GM12874 (cell line): ENCODE data around the gene PTPRB.

Experiments used
- CTCF ChIP-seq: IDR thresholded peaks from 2 replicates; pipeline ENCODE4 v1.5.1; 2011; ENCODE audit warnings: low read depth, mild to moderate bottlenecking, control low read depth, low read length, moderate library complexity; ENCODE audit not compliant: insufficient read depth

Gene PTPRB

DNA sequence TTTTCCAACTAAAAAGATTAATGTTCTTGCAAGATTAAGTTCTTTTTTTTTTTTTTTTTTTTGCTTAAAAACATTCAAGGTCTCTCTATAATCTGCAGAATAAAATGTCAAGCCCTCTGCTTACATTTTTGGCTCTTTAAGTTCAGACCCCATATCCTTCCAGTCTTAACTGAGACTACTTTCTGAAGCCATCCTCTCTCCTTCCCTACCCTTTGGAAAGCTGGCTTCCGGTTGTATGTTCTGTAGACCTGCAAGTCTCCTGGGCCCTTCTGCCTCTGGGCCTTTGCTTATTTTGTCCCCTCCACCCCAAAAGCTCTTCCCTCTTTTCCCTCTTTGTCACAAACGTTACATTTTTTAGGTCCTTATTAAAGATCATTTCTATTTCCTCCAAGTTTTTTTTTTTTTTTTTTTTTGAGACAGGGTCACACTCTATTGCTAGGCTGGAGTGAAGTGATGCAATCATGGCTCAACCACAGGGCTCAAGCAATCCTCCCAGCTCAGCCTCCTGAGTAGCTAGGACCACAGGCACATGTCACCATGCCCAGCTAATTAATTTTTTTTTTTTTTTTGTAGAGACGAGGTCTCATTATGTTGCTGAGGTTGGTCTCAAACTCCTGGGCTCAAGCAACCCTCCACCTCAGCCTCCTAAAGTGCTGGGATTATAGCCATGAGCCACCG is 46.5 kb downstream of the PTPRB start:
- TF ChIP-seq CTCF, result no peak

DNA sequence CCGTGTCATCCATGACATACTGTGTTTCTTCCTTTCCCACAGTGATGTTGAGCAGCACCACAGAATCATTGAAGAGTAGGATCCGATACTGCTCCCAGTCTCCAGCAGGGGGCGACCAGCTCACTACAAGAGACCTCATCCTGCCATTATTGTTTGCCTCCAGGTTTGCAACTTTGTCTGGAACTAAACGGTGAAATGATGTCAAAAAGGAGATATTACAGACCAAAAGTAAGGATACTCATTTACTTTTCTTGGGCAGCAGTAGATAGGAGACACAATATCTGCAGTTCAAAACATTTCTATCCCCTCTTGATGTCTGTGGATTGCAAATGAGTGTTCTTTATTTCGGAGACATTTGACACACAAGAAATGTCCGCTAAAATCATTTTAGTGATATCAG is 47.2 kb downstream of the PTPRB start:
- TF ChIP-seq CTCF, result peak; percentile 83

GRCh38 chr12:70584332-70584731 is 52.9 kb downstream of the PTPRB start:
- no peak for TF ChIP-seq CTCF

- no peak for TF ChIP-seq CTCF
Measured at GRCh38 chr12:70583251-70583650, 54.0 kb downstream of the PTPRB start.

GRCh38 chr12:70581208-70581607 is 56.0 kb downstream of the PTPRB start:
- TF ChIP-seq CTCF, result no peak

DNA sequence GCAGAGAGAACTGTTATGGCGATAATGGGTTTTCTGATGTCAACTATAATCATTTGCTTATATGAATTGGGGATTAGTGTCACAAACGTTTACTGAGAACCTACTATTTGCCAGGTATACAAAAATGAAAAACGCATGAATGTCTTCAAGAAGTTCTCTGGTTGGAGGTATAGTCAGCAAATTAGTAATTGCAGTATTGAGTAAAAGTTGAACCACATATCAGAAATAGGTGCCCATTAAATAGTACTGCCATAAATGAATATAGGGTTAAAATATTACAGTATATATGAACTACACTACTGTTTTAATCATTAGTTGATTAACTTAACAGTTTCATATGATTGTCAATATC is 60.0 kb downstream of the PTPRB start:
- no peak for TF ChIP-seq CTCF

DNA sequence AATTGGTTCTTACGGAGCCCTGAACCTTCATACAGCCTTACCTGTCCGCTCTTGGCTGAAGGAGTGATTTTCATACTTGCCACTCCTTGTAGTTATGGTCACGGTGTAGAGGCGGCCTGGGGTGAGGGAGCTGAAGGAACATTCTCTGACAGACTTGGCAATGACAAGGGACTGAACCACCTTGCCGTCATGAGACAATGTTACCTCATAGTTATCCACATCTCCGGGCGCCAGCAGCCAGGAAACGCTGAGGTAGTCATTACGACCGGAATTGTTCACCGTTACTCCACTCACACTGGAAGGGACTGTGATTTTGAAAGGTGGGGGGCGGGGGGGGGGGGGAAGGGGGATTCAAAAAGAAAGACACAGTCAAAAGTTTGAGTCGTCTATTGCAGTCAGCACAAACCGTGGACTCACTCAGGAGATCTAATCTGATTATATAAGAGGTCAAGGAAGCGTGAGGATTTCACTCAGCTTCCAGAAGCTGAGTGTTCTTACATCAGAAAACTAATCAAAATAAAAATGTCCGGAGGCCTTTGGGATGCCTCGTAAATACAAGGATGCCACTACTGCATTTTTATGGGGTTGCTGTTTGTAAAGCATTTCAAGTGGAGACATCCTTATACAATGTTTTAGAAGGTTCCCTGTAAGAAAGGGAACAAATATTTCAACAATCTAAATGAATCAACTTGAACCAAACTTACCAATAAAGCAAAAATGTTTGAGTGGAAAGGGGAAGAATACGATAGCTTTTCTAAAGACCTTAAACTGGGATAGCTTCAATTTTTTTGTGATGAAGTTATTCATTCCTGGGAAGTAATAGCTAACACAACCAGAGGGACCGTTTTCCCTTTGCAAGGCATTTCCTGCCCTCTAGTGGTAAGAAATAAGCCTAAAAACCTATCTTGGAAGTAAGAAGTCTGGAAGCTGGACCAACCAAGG is 60.6 kb downstream of the PTPRB start:
- peak; percentile 49; the same call in 1 of the 2 replicates for TF ChIP-seq CTCF
